ENCODE results near the gene OR14C36. TPM values are rescaled to one million over a fixed set of nuclear protein-coding genes. Genes with fewer than 3 reads are reported as not detected.

OR14C36 gene
- total RNA-seq, 1 experiment from 2014 or later, result not detected

Other genes starting within 250 kb of the OR14C36 start
- gene OR2M5, start 203.6 kb upstream of the OR14C36 start, total RNA-seq (2014; rRNA removed; shearing (Covaris generic)), result not detected in 2 replicates
- not detected in 2 replicates for gene OR2M2, start 174.0 kb upstream of the OR14C36 start, total RNA-seq (2014; rRNA removed; shearing (Covaris generic))
- not detected in 2 replicates for gene OR2M3, start 151.5 kb upstream of the OR14C36 start, total RNA-seq (2014; rRNA removed; shearing (Covaris generic))
- not detected in 2 replicates for gene OR2M4, start 117.4 kb upstream of the OR14C36 start, total RNA-seq (2014; rRNA removed; shearing (Covaris generic))
- not detected in 2 replicates for gene OR2T33, start 70.8 kb upstream of the OR14C36 start, total RNA-seq (2014; rRNA removed; shearing (Covaris generic))
- not detected in 2 replicates for gene OR2T12, start 45.4 kb upstream of the OR14C36 start, total RNA-seq (2014; rRNA removed; shearing (Covaris generic))
- not detected in 2 replicates for gene OR2M7, start 24.2 kb upstream of the OR14C36 start, total RNA-seq (2014; rRNA removed; shearing (Covaris generic))
- gene OR2T4, start 12.9 kb downstream of the OR14C36 start, total RNA-seq (2014; rRNA removed; shearing (Covaris generic)), result not detected in 2 replicates
- gene OR2T6, start 27.0 kb downstream of the OR14C36 start, total RNA-seq (2014; rRNA removed; shearing (Covaris generic)), result not detected in 2 replicates
- gene OR2T1, start 54.3 kb downstream of the OR14C36 start, total RNA-seq (2014; rRNA removed; shearing (Covaris generic)), result not detected in 2 replicates
- not detected in 2 replicates for gene OR2T2, start 96.9 kb downstream of the OR14C36 start, total RNA-seq (2014; rRNA removed; shearing (Covaris generic))
- gene OR2T3, start 124.6 kb downstream of the OR14C36 start, total RNA-seq (2014; rRNA removed; shearing (Covaris generic)), result not detected in 2 replicates
- not detected in 2 replicates for gene OR2T5, start 139.8 kb downstream of the OR14C36 start, total RNA-seq (2014; rRNA removed; shearing (Covaris generic))
- gene OR2G6, start 159.3 kb downstream of the OR14C36 start, total RNA-seq (2014; rRNA removed; shearing (Covaris generic)), result not detected in 2 replicates
- not detected in 2 replicates for gene OR2T29, start 214.0 kb downstream of the OR14C36 start, total RNA-seq (2014; rRNA removed; shearing (Covaris generic))
- gene OR2T34, start 226.0 kb downstream of the OR14C36 start, total RNA-seq (2014; rRNA removed; shearing (Covaris generic)), result not detected in 2 replicates
- gene OR2T10, start 248.9 kb downstream of the OR14C36 start, total RNA-seq (2014; rRNA removed; shearing (Covaris generic)), result not detected in 2 replicates